Gastrocnemius medialis (tissue), 4 donors: ENCODE measurements around the gene SETD3. TPM values are rescaled to one million over a fixed set of nuclear protein-coding genes. Genes with fewer than 3 reads are reported as not detected.

Experiments used
- ATAC-seq, 2 donors: fragments of 150-250 bp; one replicate each; pipeline ENCODE4 v1.9.1; 2016
- DNase-seq, 2 donors: peaks; one replicate each; pipeline ENCODE4 v3.0.0-alpha.2; 2019
- H3K27ac ChIP-seq, 4 donors: fragments of 200-600 bp; sonication (generic); 1 replicate in 1 of 4; 2 replicates in 3 of 4; pipeline ENCODE4 v1.5.1; 2016 to 2018; ENCODE audit warnings: mild to moderate bottlenecking in 2 of 4, moderate library complexity in 1 of 4
- H3K27me3 ChIP-seq, 3 donors: fragments of 200-600 bp; sonication (generic) in 2 of 3; 1 replicate in 1 of 3; 2 replicates in 2 of 3; pipeline versions ENCODE4 v1.5.1 to v1.6.0; 2016 to 2019; ENCODE audit warnings: mild to moderate bottlenecking in 1 of 3, moderate library complexity in 1 of 3
- H3K36me3 ChIP-seq, 2 donors: fragments of 200-600 bp; sonication (generic) in 1 of 2; one replicate each; pipeline ENCODE4 v1.5.1; 2017 to 2018
- H3K4me1 ChIP-seq, 2 donors: fragments of 200-600 bp; sonication (generic) in 1 of 2; one replicate each; pipeline ENCODE4 v1.5.1; 2016 to 2017; ENCODE audit warnings: mild to moderate bottlenecking in 2 of 2
- H3K4me3 ChIP-seq, 4 donors: fragments of 200-600 bp; sonication (generic) in 3 of 4; 1 replicate in 1 of 4; 2 replicates in 3 of 4; pipeline ENCODE4 v1.5.1; 2016 to 2019; ENCODE audit warnings: mild to moderate bottlenecking in 2 of 4
- H3K9me3 ChIP-seq, 3 donors: fragments of 200-600 bp; sonication (generic) in 2 of 3; 1 replicate in 1 of 3; 2 replicates in 2 of 3; pipeline ENCODE4 v1.5.1; 2016 to 2019
- POLR2A ChIP-seq, 2 donors: fragments of 450-650 bp; IDR thresholded peaks; one replicate each; pipeline ENCODE4 v1.6.1; 2017; ENCODE audit warnings: antibody characterized with exemption in 2 of 2, mild to moderate bottlenecking in 2 of 2, moderate library complexity in 2 of 2
- in situ Hi-C, 4 donors: fragments of 200-750 bp; cut with MboI; loops; one replicate each; pipeline versions ENCODE4 v1.15.0 to v1.8.0; 2017; ENCODE audit warnings: low sequenced_read_pairs in 4 of 4
- intact Hi-C: fragments of 100-400 bp; cut with DNase I; formaldehyde crosslinking; loops from one replicate; pipeline ENCODE4 v1.15.1; 2023; ENCODE audit warnings: low total_unique reads
- total RNA-seq, 4 donors: library from RNA; depleted of rRNA; stranded (reverse); fragments of >200 nt; gene quantifications; one replicate each; pipeline versions ENCODE4 v1.1.0 to v1.2.3, GENCODE V29; 2016
- TF ChIP-seq, protein P1 (sequence below), 5 experiments: fragments of 450-650 bp in 3 of 5; fragments of 200-600 bp in 2 of 5; sonication (generic) in 2 of 5; IDR thresholded peaks in 4 of 5; conservative IDR thresholded peaks in 1 of 5; 1 replicate in 4 of 5; 2 replicates in 1 of 5; pipeline ENCODE4 v1.5.1; 2016 to 2019; ENCODE audit warnings: antibody characterized with exemption in 5 of 5, mild to moderate bottlenecking in 3 of 5, moderate library complexity in 3 of 5

Gene SETD3
- total RNA-seq, 4 donors from 2014 or later = 116 to 170 (median 117) TPM

DNA sequence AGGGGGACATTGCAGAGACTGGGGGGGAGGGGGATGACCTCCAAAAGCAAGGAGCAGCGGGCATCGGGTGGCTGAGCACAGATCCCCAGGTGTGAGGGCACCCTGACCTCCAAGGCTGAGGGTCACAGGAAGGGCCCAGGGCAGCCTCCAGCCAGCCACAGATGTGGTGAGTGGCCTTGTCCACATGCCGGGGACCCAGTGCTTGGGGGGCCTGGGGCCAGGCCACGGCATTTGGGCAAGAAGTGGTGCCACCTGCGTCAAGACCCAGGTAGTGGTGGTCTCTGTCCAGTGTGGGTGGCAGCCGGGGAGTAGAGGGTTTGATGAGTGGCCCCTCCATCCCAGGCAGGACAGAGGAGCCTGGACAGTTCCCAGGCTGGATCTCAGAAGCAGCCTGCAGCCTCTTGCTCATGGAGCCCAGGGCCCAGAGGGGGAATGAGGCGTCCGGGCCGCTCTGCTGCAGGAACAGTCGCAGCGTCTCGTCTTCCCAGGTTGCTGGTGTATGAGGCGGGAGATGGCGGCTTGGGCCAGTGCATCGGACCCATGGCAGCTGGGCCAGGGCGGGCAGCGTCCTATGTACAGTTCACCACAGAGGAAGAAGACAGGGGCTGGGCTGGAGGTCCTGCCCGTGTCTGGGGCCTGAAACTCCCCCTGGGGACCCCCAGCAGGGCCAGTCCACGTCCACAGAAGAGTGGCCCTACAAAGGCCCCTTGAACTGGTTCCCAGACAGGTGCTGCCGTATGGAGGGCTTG lies 34.1 kb upstream of the SETD3 start:
- no peak overlapping the region for H3K27ac ChIP-seq
- DNase-seq (no peak), ATAC-seq (no peak)
- H3K27me3 ChIP-seq = no peaks in the 10 kb centered on the region
- H3K4me1 ChIP-seq = no peaks in the 10 kb centered on the region
- H3K9me3 ChIP-seq = no peaks in the 10 kb centered on the region
- TF ChIP-seq, protein P1, sequence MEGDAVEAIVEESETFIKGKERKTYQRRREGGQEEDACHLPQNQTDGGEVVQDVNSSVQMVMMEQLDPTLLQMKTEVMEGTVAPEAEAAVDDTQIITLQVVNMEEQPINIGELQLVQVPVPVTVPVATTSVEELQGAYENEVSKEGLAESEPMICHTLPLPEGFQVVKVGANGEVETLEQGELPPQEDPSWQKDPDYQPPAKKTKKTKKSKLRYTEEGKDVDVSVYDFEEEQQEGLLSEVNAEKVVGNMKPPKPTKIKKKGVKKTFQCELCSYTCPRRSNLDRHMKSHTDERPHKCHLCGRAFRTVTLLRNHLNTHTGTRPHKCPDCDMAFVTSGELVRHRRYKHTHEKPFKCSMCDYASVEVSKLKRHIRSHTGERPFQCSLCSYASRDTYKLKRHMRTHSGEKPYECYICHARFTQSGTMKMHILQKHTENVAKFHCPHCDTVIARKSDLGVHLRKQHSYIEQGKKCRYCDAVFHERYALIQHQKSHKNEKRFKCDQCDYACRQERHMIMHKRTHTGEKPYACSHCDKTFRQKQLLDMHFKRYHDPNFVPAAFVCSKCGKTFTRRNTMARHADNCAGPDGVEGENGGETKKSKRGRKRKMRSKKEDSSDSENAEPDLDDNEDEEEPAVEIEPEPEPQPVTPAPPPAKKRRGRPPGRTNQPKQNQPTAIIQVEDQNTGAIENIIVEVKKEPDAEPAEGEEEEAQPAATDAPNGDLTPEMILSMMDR (IDR thresholded peaks at IDR 0.05 in 4 of 5, conservative IDR thresholded peaks at IDR 0.05 in 1 of 5) = no peak
- TF ChIP-seq POLR2A (IDR thresholded peaks at IDR 0.05) = no peak
- intact Hi-C loops (no loop called here), in situ Hi-C loops (no loop called here)
- no peak overlapping the region for H3K4me3 ChIP-seq
- H3K36me3 ChIP-seq = peaks cover 0 to 16% of the 10 kb centered on the region in 2 donors

DNA sequence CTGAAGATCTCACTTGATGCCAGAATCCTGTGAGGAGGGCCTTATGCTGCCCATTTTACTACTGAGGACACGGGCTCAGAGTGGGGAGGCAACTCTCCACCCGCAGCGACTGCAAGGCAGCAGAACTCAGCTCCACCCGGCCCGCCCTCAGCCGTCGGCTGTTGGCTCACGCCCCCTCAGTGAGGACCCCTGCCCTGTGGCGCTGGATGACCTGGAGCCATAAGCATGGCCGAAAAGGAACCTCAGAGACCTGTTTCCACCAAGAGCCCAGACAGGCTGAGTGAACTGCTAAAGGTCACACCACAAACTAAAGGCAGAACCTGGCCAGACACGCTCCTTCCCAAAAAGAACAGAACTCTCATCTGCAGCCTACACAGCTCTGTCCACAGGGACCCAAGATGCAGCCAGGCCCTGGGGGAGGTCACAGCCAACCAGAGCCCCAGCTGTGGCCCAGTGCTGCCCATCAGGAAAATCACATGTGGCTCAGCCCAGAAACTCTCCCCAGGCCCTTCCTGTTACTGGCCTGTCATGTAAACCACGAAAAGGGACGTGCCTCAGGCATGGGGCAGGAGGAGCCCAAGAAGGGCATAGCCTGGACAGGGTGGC lies 33.4 kb upstream of the SETD3 start:
- Histone ChIP-seq H3K9me3 (no peaks in the 10 kb centered on the region), H3K4me1 (no peaks in the 10 kb centered on the region), H3K36me3 (peaks cover 0 to 23% of the 10 kb centered on the region in 2 donors), H3K4me3 (no peak overlapping the region), H3K27me3 (no peaks in the 10 kb centered on the region), H3K27ac (no peak overlapping the region)
- DNase-seq (no peak), ATAC-seq (no peak)
- TF ChIP-seq POLR2A (IDR thresholded peaks at IDR 0.05) = no peak
- TF ChIP-seq, protein P1 (IDR thresholded peaks at IDR 0.05 in 4 of 5, conservative IDR thresholded peaks at IDR 0.05 in 1 of 5) = no peak
- in situ Hi-C loops = no loop called here
- intact Hi-C loops = no loop called here

DNA sequence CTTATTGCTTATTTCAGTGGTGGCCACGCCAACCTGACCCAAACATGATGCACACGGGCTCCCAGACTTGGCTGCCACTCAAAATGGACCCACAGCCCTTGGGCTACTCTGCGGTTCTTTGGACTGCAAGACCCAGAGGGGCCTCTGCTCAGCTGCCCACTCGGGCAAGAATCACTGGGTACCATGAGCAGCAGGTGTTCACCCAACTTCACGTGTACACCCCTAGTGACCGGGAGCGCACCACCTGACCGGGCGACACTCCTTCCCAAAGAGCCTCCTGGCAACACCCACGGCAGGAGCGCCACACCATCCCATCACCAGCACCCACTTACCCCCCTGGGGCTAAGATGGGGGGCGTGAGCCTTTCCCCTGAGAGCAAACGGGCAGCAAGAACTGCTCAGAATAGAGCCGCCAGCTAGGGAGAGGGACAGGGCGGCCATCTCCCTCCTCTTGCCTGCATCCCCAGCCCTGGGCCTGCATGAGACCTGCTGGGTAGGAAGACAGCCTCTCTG lies 32.6 kb upstream of the SETD3 start:
- ATAC-seq = no peak
- TF ChIP-seq POLR2A (IDR thresholded peaks at IDR 0.05) = no peak
- TF ChIP-seq, protein P1 (IDR thresholded peaks at IDR 0.05 in 4 of 5, conservative IDR thresholded peaks at IDR 0.05 in 1 of 5) = no peak
- Histone ChIP-seq H3K4me3 (no peak overlapping the region), H3K27ac (no peak overlapping the region), H3K27me3 (no peaks in the 10 kb centered on the region), H3K9me3 (no peaks in the 10 kb centered on the region), H3K4me1 (peaks cover 0 to 3% of the 10 kb centered on the region in 2 donors), H3K36me3 (peaks cover 0 to 31% of the 10 kb centered on the region in 2 donors)
- in situ Hi-C loops = no loop called here
- intact Hi-C loops = no loop called here
- DNase-seq = no peak

DNA sequence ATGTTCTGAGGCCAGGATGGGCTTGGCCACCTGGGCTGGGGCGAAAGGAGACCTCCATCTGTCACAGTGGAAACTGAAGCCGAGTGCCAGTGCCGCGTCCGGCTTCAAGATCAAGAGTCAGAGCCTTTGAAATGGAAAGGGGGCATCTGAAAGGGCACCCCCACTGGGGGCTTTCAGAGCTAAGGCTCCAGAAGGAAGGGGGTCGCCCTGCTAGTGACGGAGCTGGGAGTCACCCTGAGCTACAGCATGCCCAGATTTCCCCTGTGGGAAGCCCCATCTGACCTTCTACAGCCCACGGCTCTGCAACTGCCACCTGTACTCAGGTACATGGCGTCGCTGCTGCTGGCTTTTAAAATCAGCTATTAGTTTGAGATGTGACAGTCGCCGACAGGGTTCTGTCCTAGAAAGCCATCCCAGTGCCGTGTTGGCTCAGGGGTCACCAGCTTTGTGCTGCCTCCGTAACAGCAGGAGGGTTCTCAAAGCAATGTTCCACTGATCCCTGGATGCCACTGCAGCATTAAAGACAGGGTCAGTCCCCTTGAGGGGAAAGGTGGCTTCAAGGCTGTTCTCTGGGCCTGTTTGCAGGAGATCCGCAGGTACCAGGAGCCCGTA lies 32.0 kb upstream of the SETD3 start:
- Histone ChIP-seq H3K27ac (no peak overlapping the region), H3K27me3 (no peaks in the 10 kb centered on the region), H3K4me3 (no peak overlapping the region), H3K36me3 (peaks cover under 1 to 36% of the 10 kb centered on the region in 2 donors), H3K4me1 (peaks cover 0 to 3% of the 10 kb centered on the region in 2 donors), H3K9me3 (no peaks in the 10 kb centered on the region)
- no peak for TF ChIP-seq POLR2A (IDR thresholded peaks at IDR 0.05)
- TF ChIP-seq, protein P1 (IDR thresholded peaks at IDR 0.05 in 4 of 5, conservative IDR thresholded peaks at IDR 0.05 in 1 of 5) = no peak
- in situ Hi-C loops = no loop called here
- ATAC-seq (no peak), DNase-seq (no peak)
- intact Hi-C loops = no loop called here
